Sigmoid colon (tissue), 4 donors: ENCODE data around the gene PRDX5.

Experiments
- CTCF ChIP-seq, 4 experiments: fragments of 450-650 bp in 3 of 4; fragments of 200-600 bp in 1 of 4; IDR thresholded peaks; one replicate each; pipeline ENCODE4 v1.5.1; 2016 to 2019; ENCODE audit warnings: antibody characterized with exemption in 4 of 4, mild to moderate bottlenecking in 3 of 4, moderate library complexity in 2 of 4
- EP300 ChIP-seq, 4 donors: sonication (generic); formaldehyde crosslinking; IDR thresholded peaks; one replicate each; pipeline ENCODE4 v1.6.1; 2017; ENCODE audit warnings: antibody characterized with exemption in 4 of 4

- TF ChIP-seq EP300 (IDR thresholded peaks at IDR 0.05): no peak
- TF ChIP-seq CTCF (IDR thresholded peaks at IDR 0.05): no peak
Observed at GRCh38 chr11:64339286-64339685, 21.4 kb downstream of the PRDX5 start.
